GM12878 (cell line): Measurements from ENCODE around the gene INIP.

Source experiments
- BHLHE40 ChIP-seq, 2 experiments: fragments of 450-650 bp in 1 of 2; IDR thresholded peaks; 2 replicates each; pipeline ENCODE4 v1.6.1; 2011 to 2017; ENCODE audit warnings: low read depth in 2 of 2, borderline replicate concordance in 1 of 2, improper control_type of control experiment in 1 of 2, low read length in 1 of 2, mild to moderate bottlenecking in 1 of 2
- CTCF ChIP-seq, 3 experiments: IDR thresholded peaks in 2 of 3; conservative IDR thresholded peaks in 1 of 3; 2 replicates each; pipeline ENCODE4 v1.5.1; 2011; ENCODE audit warnings: low read depth in 3 of 3, low read length in 3 of 3, mild to moderate bottlenecking in 3 of 3, control low read depth in 2 of 3, moderate library complexity in 2 of 3, inconsistent platforms in 1 of 3, mixed read lengths in 1 of 3; ENCODE audit not compliant: control insufficient read depth in 2 of 3, insufficient read depth in 1 of 3; ENCODE audit errors: extremely low read depth in 1 of 3
- ETV6 ChIP-seq, 2 experiments: fragments of 450-650 bp in 1 of 2; IDR thresholded peaks in 1 of 2; conservative IDR thresholded peaks in 1 of 2; 2 replicates each; pipeline ENCODE4 v1.6.1; 2014; ENCODE audit warnings: antibody characterized with exemption in 1 of 2, borderline replicate concordance in 1 of 2, low read depth in 1 of 2, mild to moderate bottlenecking in 1 of 2, moderate library complexity in 1 of 2
- HCFC1 ChIP-seq: fragments of 150-350 bp; IDR thresholded peaks from 2 replicates; pipeline ENCODE4 v1.6.1; 2014; ENCODE audit warnings: low read length
- HDAC2 ChIP-seq: fragments of 200-600 bp; sonication (generic); IDR thresholded peaks from 2 replicates; pipeline ENCODE4 v1.6.1; 2017
- RAD21 ChIP-seq: IDR thresholded peaks from 2 replicates; pipeline ENCODE4 v1.6.1; 2011; ENCODE audit warnings: mild to moderate bottlenecking, low read depth, low read length, moderate library complexity; ENCODE audit not compliant: insufficient read depth
- TAF1 ChIP-seq: IDR thresholded peaks from 2 replicates; pipeline ENCODE4 v1.6.1; 2011; ENCODE audit warnings: mild to moderate bottlenecking, low read depth, low read length, borderline replicate concordance
- TF ChIP-seq, protein P1 (sequence below): fragments of 450-650 bp; IDR thresholded peaks from 2 replicates; pipeline ENCODE4 v1.6.1; 2017; ENCODE audit warnings: antibody characterized with exemption, mild to moderate bottlenecking, moderate library complexity

- TF ChIP-seq HDAC2 (no peak), RAD21 (no peak), TAF1 (no peak), BHLHE40 (IDR thresholded peaks at IDR 0.05; ENCODE audit: borderline replicate concordance in 1 of 2, low read depth in 2 of 2, low read length in 1 of 2) (no peak), ETV6 (conservative IDR thresholded peaks at IDR 0.05 in 1 of 2, IDR thresholded peaks at IDR 0.05 in 1 of 2; ENCODE audit: borderline replicate concordance in 1 of 2, low read depth in 1 of 2) (no peak), CTCF (IDR thresholded peaks at IDR 0.05 in 2 of 3, conservative IDR thresholded peaks at IDR 0.05 in 1 of 3; ENCODE audit: control insufficient read depth in 2 of 3, extremely low read depth in 1 of 3, insufficient read depth in 1 of 3, low read depth in 3 of 3, low read length in 3 of 3) (no peak), HCFC1 (no peak)
- TF ChIP-seq, protein P1, sequence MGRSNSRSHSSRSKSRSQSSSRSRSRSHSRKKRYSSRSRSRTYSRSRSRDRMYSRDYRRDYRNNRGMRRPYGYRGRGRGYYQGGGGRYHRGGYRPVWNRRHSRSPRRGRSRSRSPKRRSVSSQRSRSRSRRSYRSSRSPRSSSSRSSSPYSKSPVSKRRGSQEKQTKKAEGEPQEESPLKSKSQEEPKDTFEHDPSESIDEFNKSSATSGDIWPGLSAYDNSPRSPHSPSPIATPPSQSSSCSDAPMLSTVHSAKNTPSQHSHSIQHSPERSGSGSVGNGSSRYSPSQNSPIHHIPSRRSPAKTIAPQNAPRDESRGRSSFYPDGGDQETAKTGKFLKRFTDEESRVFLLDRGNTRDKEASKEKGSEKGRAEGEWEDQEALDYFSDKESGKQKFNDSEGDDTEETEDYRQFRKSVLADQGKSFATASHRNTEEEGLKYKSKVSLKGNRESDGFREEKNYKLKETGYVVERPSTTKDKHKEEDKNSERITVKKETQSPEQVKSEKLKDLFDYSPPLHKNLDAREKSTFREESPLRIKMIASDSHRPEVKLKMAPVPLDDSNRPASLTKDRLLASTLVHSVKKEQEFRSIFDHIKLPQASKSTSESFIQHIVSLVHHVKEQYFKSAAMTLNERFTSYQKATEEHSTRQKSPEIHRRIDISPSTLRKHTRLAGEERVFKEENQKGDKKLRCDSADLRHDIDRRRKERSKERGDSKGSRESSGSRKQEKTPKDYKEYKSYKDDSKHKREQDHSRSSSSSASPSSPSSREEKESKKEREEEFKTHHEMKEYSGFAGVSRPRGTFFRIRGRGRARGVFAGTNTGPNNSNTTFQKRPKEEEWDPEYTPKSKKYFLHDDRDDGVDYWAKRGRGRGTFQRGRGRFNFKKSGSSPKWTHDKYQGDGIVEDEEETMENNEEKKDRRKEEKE, result no peak
Measured at GRCh38 chr9:112728401-112728800, 10.5 kb upstream of the INIP start.
